Suprapubic skin (tissue), 4 donors: ENCODE results near the gene ARFIP2. TPM values are rescaled to one million over a fixed set of nuclear protein-coding genes. Genes with fewer than 3 reads are reported as not detected.

ENCODE experiments used
- DNase-seq, 2 donors: peaks; one replicate each; pipeline ENCODE4 v3.0.0-alpha.2; 2019; ENCODE audit warnings: low spot score in 2 of 2
- H3K27ac ChIP-seq: fragments of 200-600 bp; sonication (generic); one replicate; pipeline ENCODE4 v1.5.1; 2019
- H3K27me3 ChIP-seq: fragments of 200-600 bp; sonication (generic); one replicate; pipeline ENCODE4 v1.5.1; 2019
- H3K36me3 ChIP-seq: fragments of 200-600 bp; sonication (generic); one replicate; pipeline ENCODE4 v1.5.1; 2019
- H3K4me1 ChIP-seq: fragments of 200-600 bp; sonication (generic); one replicate; pipeline ENCODE4 v1.5.1; 2019
- H3K4me3 ChIP-seq: fragments of 200-600 bp; sonication (generic); one replicate; pipeline ENCODE4 v1.5.1; 2019; ENCODE audit warnings: mild to moderate bottlenecking
- H3K9me3 ChIP-seq: fragments of 200-600 bp; sonication (generic); one replicate; pipeline ENCODE4 v1.5.1; 2019
- EP300 ChIP-seq: sonication (generic); formaldehyde crosslinking; IDR thresholded peaks from one replicate; pipeline ENCODE4 v1.6.1; 2017; ENCODE audit warnings: antibody characterized with exemption
- POLR2A ChIP-seq, 2 donors: fragments of 450-650 bp; IDR thresholded peaks; one replicate each; pipeline ENCODE4 v1.6.1; 2017; ENCODE audit warnings: antibody characterized with exemption in 2 of 2, mild to moderate bottlenecking in 2 of 2, moderate library complexity in 2 of 2
- POLR2AphosphoS5 ChIP-seq, 3 donors: sonication (generic); formaldehyde crosslinking; IDR thresholded peaks; one replicate each; pipeline ENCODE4 v1.6.1; 2017; ENCODE audit warnings: antibody characterized with exemption in 3 of 3
- WGBS: methylation state at CpG from one replicate; pipeline ENCODE4 v1.1.5; 2018; 5-methylcytosine and 5-hydroxymethylcytosine counted together
- total RNA-seq, 4 donors: library from RNA; depleted of rRNA; stranded (reverse); fragments of >200 nt; gene quantifications; one replicate each; pipeline ENCODE4 v1.1.0, GENCODE V29; 2016
- TF ChIP-seq, protein P1 (sequence below), 2 donors: fragments of 200-600 bp in 1 of 2; fragments of 450-650 bp in 1 of 2; sonication (generic) in 1 of 2; IDR thresholded peaks; one replicate each; pipeline ENCODE4 v1.5.1; 2016 to 2019; ENCODE audit warnings: antibody characterized with exemption in 2 of 2, mild to moderate bottlenecking in 1 of 2, moderate library complexity in 1 of 2

ARFIP2 gene
- total RNA-seq, 4 donors from 2014 or later = 66.3 to 87.5 (median 83.4) TPM

DNA sequence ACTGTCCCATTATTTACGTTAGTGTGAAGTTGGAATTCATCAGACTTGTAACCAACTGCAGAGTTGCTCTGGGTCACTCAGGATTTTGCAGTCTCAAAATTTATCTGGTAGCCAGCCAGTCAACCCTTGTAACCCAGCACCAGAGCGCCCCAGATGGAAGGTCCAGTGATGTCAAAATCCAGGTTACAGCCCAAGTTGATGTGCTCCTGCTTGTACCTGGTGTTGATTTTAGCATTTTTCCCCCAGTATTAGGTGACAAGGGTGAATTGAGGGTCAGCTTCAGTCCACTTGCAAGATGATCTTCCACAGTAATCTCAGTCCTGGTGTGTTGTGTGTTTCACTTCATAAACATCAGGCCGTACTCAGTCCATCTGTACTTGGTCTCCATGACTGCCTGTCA, 7.7 kb upstream of the ARFIP2 start:
- Histone ChIP-seq H3K36me3 (peaks cover 64% of the 10 kb centered on the region), H3K4me1 (no peaks in the 10 kb centered on the region), H3K4me3 (no peak overlapping the region), H3K27ac (no peak overlapping the region), H3K27me3 (no peaks in the 10 kb centered on the region), H3K9me3 (no peaks in the 10 kb centered on the region)
- 100% methylated on average over 3 of the region's 3 CpGs for WGBS
- TF ChIP-seq POLR2AphosphoS5 (IDR thresholded peaks at IDR 0.05) (no peak), POLR2A (IDR thresholded peaks at IDR 0.05) (no peak), EP300 (no peak)
- TF ChIP-seq, protein P1, sequence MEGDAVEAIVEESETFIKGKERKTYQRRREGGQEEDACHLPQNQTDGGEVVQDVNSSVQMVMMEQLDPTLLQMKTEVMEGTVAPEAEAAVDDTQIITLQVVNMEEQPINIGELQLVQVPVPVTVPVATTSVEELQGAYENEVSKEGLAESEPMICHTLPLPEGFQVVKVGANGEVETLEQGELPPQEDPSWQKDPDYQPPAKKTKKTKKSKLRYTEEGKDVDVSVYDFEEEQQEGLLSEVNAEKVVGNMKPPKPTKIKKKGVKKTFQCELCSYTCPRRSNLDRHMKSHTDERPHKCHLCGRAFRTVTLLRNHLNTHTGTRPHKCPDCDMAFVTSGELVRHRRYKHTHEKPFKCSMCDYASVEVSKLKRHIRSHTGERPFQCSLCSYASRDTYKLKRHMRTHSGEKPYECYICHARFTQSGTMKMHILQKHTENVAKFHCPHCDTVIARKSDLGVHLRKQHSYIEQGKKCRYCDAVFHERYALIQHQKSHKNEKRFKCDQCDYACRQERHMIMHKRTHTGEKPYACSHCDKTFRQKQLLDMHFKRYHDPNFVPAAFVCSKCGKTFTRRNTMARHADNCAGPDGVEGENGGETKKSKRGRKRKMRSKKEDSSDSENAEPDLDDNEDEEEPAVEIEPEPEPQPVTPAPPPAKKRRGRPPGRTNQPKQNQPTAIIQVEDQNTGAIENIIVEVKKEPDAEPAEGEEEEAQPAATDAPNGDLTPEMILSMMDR (IDR thresholded peaks at IDR 0.05) = no peak
- DNase-seq = no peak

DNA sequence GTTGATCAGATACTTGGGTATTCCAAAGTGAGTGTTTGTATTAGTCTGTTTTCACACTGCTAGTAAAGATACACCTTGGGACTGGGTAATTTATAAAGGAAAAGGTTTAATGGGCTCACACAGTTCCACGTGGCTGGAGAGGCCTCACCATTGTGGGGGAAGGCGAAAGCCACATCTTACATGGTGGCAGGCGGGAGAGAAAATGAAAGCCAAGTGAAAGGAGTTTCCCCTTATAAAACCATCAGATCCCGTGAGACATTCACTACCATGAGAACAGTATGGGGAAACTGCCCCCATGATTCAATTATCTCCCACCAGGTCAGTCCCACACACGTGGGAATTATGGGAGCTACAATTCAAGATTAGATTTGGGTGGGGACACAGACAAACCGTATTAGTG, 7.2 kb upstream of the ARFIP2 start:
- no peaks in the 10 kb centered on the region for H3K4me1 ChIP-seq
- TF ChIP-seq, protein P1 (IDR thresholded peaks at IDR 0.05) = no peak
- TF ChIP-seq POLR2AphosphoS5 (IDR thresholded peaks at IDR 0.05) (no peak), POLR2A (IDR thresholded peaks at IDR 0.05) (no peak), EP300 (no peak)
- peaks cover 66% of the 10 kb centered on the region for H3K36me3 ChIP-seq
- no peak for DNase-seq
- no peak overlapping the region for H3K27ac ChIP-seq
- no peaks in the 10 kb centered on the region for H3K27me3 ChIP-seq
- 92% methylated on average over 6 of the region's 6 CpGs for WGBS
- H3K9me3 ChIP-seq = no peaks in the 10 kb centered on the region
- H3K4me3 ChIP-seq = no peak overlapping the region

DNA sequence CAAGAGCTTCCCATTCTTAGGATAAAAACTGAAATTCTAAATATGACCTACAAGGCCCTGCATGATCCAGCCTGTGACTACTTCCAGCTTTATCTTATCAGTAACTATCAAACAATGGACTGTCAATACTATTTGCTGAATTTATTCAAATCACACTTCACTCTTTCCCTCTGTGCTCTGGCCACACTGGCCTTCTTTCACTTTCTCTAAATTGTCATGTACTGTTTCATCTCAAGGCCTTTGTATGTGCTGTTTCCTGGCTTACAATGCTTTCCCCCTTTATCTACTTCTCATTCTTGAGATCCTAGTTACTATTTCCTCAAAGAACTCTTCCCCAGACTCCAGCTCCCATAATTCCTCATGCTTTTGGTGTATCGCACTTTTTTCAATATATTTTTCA, 5.8 kb upstream of the ARFIP2 start:
- peaks cover 68% of the 10 kb centered on the region for H3K36me3 ChIP-seq
- DNase-seq = no peak
- no peaks in the 10 kb centered on the region for H3K9me3 ChIP-seq
- H3K4me1 ChIP-seq = peaks cover 12% of the 10 kb centered on the region
- WGBS = 85% methylated on average over 1 of the region's 1 CpG
- TF ChIP-seq, protein P1 (IDR thresholded peaks at IDR 0.05) = no peak
- TF ChIP-seq POLR2A (IDR thresholded peaks at IDR 0.05) (no peak), POLR2AphosphoS5 (IDR thresholded peaks at IDR 0.05) (no peak), EP300 (no peak)
- no peaks in the 10 kb centered on the region for H3K27me3 ChIP-seq
- no peak overlapping the region for H3K4me3 ChIP-seq
- no peak overlapping the region for H3K27ac ChIP-seq

DNA sequence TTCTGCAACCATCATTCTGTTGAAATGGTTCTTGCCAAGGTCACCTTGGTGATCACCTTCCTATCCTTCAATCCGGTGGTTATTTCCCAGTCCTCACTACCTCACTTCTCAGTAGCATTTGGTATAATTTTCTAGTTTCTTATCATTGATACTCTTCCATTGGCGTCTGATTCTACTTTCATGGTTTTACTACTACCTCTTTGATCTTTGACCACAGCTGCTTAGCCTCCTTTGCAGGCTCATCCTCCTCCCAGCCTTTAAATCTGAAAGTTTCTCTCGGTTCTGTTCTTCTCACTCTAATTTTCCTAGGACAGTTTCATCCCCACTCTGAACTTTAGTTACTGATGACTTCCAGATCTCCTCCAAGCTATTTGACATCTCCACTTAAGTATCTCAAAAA, 5.1 kb upstream of the ARFIP2 start:
- H3K27me3 ChIP-seq = no peaks in the 10 kb centered on the region
- no peak overlapping the region for H3K27ac ChIP-seq
- H3K9me3 ChIP-seq = no peaks in the 10 kb centered on the region
- 89% methylated on average over 3 of the region's 3 CpGs for WGBS
- peaks cover 15% of the 10 kb centered on the region for H3K4me1 ChIP-seq
- no peak overlapping the region for H3K4me3 ChIP-seq
- no peak for DNase-seq
- H3K36me3 ChIP-seq = peaks cover 67% of the 10 kb centered on the region
- no peak for TF ChIP-seq EP300
- TF ChIP-seq POLR2AphosphoS5 (IDR thresholded peaks at IDR 0.05) = no peak
- no peak for TF ChIP-seq POLR2A (IDR thresholded peaks at IDR 0.05)
- TF ChIP-seq, protein P1 (IDR thresholded peaks at IDR 0.05) = no peak

DNA sequence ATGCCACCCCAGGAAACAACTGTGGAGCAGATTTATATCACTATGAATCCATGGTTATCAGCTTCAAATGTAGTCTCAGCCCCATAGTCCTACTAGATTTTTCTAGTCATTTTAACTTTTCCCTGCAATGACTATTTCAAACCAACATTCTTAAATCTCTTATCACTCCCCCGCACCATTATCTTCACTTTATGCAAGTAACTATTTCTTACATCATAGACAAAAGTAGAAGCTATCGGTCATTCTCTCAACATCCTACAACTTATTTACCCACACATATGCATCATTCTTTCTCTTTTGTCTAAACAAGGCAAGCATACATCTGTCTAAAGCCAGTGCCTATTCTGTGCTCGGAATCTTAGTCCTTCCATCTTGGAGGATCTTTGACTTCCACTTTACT, 4.5 kb upstream of the ARFIP2 start:
- Histone ChIP-seq H3K4me1 (peaks cover 18% of the 10 kb centered on the region), H3K27me3 (no peaks in the 10 kb centered on the region), H3K36me3 (peaks cover 64% of the 10 kb centered on the region), H3K4me3 (no peak overlapping the region), H3K9me3 (no peaks in the 10 kb centered on the region), H3K27ac (no peak overlapping the region)
- TF ChIP-seq POLR2A (IDR thresholded peaks at IDR 0.05) (no peak), POLR2AphosphoS5 (IDR thresholded peaks at IDR 0.05) (no peak), EP300 (no peak)
- TF ChIP-seq, protein P1 (IDR thresholded peaks at IDR 0.05) = no peak
- DNase-seq = no peak
- 96% methylated on average over 3 of the region's 3 CpGs for WGBS
